GM19324 (cell line): ENCODE results near the gene C1QTNF8.

ENCODE experiments used
- ATAC-seq: cut with Tn5 transposase; IDR thresholded peaks from one replicate; pipeline ENCODE4 v1.9.1; 2021; ENCODE audit warnings: mild to moderate bottlenecking, moderate library complexity; ENCODE audit not compliant: unreplicated experiment, low FRiP score

C1QTNF8 gene

DNA sequence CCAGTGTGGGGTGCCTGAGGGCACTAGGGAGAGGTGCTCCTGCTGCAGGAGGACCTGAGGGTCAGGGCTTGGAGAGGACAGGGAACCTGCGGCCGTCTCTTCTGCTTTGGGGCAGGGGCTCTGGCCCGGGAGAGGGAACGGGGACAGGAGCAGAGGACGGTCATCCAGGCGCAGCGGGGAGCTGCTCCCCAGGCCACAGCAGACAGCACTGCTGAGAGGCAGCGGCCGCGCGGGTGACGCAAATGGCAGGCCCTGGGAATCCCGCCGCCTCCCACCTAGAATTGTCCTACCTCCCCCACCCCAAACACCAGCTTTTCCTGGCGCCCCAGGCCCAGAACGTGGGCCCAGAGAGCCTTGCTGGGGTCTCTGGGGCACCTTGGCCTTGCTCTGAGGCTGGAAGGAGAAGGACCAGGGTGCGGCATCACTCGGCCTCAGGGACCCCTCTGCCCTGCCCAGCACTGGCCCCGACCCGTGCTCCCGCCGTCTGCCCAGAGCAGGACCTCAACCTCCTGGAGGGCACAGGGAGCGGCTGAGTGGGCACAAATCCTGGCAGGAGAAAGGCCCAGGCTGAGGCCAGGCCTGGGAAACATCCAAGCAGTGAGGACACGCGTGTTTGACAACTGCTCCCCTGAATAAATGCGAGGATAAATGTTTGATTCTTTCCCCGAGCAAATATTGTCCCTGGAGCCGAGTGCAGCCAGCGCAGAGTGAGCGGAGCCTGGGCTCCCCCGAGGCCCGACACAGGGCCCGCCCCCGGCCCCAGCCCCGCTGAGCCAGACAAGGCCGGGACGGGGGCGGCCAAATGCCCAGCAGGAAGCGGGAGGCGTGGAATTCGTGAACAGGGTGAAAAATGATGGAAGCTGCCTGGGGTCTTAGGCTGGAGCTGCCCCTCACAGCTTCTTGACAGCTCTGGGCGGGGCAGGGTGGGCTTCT is 15.0 kb downstream of the C1QTNF8 start:
- ATAC-seq: no peak

DNA sequence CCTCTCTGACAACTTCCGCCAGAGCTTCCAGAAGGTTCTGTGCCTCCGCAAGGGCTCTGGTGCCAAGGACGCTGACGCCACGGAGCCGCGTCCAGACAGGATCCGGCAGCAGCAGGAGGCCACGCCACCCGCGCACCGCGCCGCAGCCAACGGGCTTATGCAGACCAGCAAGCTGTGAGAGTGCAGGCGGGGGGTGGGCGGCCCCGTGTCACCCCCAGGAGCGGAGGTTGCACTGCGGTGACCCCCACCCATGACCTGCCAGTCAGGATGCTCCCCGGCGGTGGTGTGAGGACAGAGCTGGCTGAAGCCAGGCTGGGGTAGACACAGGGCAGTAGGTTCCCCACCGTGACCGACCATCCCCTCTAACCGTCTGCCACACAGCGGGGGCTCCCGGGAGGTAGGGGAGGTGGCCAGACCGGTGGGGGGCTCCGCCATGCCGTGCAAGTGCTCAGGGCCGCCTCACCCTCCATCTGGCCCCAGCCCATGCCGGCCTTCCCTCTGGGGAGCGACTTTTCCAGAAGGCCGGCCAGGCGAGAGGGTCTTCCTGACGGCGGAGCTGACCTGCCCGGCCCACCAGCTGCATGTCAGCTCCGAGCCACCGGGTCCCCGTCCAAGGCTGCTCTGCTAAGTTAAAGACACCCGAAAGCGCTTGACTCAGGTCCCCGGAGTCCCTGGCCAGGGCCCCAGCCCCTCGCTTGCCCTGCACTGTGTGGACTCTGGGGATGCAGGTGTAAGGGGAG is 16.1 kb downstream of the C1QTNF8 start:
- ATAC-seq: no peak

DNA sequence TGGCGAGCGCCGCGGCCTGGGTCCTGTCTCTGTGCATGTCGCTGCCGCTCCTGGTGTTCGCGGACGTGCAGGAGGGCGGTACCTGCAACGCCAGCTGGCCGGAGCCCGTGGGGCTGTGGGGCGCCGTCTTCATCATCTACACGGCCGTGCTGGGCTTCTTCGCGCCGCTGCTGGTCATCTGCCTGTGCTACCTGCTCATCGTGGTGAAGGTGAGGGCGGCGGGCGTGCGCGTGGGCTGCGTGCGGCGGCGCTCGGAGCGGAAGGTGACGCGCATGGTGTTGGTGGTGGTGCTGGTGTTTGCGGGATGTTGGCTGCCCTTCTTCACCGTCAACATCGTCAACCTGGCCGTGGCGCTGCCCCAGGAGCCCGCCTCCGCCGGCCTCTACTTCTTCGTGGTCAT is 16.7 kb downstream of the C1QTNF8 start:
- ATAC-seq: no peak

DNA sequence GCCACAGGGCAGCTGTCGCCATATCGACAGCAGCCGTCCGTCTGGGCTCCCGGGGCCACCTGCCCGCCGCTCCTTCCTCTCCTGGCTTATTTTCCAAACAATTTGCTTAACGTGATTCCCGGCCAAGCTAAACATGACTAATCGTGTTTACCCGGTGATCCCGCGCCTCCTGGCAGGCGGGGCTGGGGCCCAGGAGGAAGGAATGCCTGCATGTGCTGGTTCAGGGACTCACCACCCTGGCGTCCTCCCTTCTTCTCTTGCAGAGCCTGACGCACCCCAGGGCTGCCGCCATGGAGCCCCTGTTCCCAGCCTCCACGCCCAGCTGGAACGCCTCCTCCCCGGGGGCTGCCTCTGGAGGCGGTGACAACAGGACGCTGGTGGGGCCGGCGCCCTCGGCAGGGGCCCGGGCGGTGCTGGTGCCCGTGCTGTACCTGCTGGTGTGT is 17.4 kb downstream of the C1QTNF8 start:
- ATAC-seq: no peak

DNA sequence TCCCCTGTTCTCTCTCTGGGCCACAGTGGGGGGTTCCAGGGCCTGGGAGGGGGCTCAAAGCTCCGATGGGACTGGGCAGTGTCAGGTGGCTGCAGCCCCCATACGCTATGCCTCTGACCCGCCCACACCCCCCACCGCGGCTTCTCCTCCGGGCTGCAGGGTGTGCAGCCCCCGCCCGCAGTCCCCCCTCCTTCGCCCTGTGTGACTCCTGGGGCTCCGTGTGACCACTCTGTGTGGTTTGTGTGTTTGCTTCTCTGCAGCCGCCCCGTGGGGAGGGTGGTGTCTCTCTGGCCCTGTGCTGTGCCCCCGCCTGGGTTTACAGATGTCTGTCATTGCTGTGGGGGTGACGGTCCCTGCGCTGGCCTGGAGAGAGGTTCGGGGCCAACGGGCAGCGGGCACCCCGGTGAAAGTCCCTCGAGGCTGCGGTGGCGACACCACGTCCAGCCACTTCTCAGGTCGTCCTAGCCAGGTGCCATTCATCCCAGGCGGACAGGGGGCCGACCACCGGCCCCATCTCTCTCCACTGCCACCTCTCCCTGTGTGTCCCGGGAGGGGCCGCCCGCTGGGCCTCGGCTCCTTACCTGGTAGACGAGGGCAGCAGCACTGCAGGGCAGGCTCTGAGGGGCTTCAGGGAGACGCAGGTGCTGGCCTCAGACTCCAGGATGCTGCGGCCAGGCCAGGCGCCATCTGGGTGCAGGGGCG is 18.0 kb downstream of the C1QTNF8 start:
- no peak for ATAC-seq

DNA sequence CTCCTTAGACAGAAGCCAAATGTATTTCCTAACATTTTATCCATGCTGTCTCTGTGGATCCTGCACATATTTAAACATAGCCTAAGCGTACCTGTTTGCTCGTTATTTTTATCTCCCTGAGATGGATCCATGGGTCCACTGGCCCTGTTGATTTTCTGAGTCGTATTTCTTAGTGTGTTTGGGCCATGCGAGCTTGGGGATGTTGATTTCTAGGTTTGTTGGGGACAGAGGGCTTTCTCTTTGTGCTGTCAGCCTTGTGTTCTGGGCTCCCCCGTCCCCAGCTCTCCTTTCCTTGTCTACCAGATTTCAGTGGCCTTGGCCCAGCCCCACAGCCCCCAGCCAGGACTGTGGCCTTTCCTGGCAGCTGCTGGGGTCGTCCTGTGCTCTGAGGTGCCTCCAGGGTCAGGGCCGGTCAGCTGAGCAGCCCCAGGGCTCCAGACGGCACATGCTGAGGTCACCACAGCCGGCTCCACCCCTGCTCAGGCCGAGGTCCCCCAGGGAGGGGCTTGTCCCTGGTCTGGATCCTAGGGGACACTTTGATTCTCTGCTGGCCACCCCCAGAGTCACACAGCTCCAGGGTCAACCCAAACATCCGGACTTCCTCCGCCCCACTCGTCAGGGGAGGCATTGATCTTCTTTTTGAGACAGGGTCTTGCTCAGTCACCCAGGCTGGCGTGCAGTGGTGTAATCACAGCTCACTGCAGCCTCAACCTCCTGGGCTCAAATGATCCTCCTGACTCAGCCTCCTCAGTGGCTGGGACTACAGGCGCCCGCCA is 19.1 kb downstream of the C1QTNF8 start:
- no peak for ATAC-seq

DNA sequence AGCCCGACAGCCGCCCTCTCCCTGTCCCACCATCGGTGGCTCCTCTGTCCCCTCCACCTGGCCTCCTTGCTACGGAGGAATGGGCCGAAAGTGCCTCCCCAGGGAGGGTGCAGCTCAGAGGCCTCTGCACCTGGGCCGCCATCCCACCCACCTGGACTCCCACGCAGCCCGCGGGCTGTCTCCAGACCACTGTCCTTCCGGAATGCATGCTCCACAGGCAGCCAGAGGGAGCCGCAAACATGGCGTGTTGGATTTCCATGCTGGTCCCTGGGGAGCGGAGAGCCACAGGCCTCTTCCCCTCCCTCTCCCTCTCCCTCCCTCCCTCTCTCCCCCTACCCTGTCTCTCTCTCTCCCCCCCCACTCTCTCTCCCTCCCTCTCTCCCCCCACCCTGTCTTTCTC is 20.5 kb downstream of the C1QTNF8 start:
- ATAC-seq: no peak

DNA sequence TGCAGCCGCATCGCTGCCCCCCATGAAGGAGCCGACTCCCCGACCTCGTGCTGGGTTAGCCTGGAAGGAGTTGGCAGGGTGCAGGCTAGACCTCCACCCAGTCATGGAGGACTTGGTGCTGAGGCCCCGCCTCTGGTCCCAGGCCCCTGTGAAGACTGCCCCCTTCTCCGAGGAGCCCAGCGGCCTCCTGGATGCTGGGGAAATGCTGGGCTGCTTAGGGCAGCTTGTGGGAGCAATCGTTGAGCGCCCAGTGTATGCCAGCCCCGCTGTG is 21.7 kb downstream of the C1QTNF8 start:
- ATAC-seq: no peak

DNA sequence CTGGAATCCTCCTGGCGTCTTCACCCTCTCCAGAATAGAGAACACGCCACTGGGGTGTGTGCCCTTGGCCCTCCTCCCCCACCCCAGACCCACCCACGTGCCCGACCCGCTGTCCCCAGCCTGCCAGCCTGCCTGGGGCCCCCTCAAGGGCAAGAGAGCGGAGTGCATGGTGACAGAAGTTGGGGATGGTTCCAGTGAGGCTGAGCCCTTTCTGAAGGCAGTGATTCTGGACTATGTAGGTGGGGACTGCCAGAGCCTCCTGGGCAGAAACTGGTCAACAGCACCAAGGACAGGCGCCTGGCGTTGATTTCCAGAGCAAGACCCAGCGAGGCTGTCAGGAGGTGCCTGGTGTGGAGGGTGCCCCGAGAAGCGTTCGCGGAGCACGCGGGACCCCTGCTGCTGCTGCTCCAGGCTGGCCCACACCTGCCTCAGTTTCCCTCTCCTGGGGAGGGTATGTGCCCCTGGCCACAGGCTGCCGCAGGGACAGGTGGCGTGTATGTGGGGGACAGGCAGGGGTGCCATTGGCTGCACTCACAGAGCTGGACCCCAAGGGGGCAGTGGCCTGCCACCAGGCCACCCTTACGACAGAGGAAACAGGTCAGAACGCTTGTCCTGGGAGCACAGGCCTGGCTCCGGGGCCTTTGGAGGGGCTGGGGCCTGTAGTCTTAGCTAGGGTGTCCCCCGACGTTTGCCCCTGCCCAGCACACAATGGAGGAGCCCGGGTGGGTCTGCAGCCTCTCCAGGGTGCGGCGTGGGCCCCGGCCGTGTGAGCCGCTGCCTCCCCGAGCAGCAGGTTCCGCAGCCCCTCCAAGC is 22.3 kb downstream of the C1QTNF8 start:
- ATAC-seq: no peak

DNA sequence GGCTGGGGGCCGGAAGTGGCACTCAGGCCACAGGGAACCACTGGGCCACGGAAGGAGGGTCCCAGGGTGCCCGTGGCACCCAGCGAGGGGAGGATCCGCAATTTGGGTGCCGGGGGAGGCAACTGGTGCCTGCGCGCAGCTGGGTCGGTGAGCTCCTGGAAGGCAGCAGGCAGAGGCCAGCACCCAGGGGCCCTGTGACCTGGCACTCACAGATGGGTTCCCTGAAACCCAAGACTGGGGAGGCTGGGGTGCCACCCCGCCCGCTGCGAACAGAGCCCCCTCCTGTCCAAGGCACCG is 22.8 kb downstream of the C1QTNF8 start:
- ATAC-seq: no peak

DNA sequence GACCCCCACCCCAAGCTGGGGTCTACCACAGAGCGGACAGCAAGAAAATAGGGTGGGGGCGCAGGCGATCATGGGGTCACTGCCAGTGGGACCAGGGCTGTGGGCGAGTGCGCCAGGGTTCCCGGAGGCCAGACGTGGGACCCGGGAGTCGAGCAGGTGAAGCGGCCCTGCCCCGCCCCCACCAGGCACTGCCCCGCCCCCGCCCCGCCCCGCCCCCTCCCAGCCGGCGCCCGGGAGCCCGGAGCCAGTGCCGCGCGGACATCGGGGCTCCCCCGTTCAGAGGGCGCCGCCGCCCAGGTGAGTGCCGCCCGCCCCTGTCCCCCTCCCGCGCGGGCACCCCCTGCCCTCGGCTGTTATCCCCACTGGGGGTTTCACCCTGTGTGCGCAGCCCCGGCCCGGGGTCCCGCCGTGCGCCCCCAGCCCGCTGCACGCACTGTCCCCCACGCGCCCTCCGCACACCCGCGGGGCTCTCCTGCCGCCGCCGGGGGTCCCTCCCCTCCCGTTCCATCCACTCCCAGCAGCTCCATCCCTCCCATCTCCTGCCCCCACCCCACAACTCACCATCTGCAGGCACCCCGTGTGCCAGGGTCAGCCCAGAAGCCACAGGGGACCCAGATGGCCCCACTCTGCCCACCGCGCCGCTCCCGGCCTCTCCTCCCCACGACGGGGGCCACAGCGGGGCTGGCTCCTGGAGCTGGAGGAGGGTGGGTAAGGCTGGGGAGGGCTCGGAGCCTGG is 23.4 kb downstream of the C1QTNF8 start, which contains the start of gene SSTR5:
Gene SSTR5, plus strand, starts transcription at position 222 of the 736 bp plus-strand sequence. CDS start 6,122 bp downstream, outside the sequence.
- no peak for ATAC-seq

DNA sequence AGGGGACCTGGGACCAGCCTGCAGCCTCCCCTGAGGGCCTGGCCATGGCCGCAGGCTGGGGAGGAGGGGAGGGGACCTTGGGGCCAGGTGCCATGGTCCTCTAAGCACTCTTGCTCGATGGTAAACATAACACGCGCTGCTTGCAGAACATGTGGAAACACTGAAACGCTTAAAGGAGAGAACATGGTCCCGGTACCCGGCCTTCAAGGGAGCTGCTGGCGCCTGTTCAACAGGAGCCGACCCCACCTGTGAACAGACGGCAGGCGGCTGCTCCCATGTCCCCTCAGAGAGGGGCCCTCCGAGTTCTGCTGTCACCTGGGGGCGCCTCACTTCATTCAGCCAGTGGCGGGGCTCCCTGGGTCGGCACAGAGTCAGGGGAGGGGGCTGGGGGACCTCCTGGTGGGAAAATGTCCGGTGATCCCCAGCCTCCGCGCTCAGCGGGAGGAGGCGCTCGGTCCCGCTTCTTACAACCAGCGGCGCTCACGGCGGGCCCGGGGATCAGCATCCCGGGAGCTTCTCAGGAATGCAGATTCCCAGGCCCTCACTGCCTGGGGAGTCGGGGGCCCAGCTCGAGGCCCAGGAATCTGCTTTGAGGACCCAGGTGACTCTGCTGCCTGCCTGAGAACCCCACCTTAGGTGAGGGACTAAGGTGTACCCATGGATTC is 24.4 kb downstream of the C1QTNF8 start:
- no peak for ATAC-seq

DNA sequence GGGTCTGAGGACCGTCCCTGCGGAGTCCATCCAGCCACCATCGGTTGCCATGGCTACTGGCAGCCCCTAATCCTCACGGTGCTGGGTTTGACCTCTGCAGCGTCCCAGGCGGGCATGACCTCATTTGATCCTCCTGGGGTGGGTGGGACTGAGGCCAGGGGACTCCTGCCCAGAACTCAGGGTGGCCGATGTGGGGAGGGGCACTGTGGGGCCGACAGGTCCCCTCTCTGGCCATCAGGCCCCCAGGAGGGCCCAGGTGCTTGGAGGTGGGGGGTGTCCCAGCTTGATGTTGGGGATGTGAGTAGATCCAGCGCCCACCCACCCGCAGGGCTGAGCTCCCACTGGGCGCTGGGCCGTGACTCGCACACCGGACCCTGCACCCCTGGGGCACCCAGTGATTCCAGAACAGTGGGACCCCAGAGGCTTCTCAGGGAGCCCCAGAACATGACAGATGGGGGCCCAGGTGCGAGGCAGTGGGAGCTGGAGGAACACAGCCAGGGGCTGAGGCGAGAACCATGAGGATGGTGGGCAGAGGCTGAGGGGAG is 25.1 kb downstream of the C1QTNF8 start:
- no peak for ATAC-seq

DNA sequence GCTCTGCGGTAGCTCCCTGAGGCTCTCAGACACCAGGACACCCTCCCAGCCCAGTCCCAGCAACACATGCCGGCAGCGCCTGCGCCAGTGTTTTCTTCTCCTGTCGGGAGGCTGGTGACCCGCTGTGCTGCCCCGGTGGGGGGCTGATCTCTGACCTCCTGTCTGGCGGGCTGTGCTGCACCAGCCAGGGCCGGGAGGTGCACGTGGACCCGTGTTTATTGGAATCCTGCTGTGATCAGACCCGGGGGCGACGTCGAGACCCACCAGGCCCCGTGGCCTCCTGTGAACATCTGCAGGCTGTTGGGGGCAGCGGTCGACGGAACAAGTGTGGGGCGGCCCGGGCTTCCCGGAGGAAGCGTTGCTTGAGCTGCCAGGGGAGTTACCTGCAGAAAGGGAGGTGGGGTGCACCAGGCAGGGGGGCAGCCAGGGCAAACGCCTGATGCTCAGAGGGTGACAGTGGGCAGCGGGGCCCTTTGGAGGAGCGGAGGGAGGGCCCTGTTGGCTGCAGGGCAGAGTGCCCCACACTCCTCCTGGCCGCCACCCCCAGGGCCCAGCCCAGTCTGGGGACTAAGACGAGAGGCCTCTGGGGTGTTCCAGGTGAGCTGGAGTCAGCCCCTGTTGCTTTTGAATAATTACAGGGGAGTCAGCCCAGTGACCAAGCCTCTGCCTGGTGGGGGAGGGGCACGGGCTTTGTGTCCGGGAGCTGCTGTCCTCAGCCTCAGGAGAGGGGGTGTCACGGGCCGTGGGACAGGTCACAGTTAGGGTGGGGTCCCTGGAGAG is 25.8 kb downstream of the C1QTNF8 start:
- ATAC-seq: no peak

DNA sequence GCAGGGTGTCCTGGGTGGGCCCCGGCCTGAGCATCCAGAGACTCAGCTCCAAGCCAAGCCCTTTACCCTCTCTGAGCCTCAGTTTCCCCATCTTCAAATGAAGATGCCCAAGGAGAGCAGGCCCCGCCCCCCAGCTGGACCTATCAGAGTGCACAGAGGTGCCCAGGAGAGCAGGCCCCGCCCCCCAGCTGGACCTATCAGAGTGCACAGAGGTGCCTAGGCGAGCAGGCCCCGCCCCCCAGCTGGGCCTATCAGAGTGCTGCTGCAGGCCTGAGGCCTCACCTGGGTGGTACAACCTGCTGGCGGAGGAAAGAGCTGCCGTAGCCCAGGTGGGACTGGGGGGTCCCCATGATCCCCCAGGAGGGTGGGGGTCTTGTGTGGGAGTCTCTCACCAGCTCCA is 26.9 kb downstream of the C1QTNF8 start:
- no peak for ATAC-seq

DNA sequence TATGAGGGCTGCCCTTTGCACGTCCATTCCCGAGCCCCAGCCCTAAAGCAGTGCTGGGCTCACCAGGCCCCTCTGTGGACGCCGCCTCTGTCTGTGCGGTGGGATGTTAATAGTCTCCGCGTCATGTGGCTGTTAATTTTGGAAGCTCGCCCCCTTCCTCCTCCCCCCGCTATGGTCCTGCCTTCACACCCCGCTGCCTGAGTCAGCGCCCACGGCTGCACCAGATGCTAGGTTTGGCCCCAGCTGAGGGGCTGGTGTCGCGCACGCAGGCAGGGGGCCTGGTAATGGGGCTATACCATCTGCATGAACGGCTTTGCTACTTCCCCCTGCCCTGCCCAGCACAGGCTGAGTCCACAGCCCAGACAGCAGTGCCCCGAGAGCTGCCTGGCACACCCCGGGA is 27.6 kb downstream of the C1QTNF8 start:
- ATAC-seq: no peak

DNA sequence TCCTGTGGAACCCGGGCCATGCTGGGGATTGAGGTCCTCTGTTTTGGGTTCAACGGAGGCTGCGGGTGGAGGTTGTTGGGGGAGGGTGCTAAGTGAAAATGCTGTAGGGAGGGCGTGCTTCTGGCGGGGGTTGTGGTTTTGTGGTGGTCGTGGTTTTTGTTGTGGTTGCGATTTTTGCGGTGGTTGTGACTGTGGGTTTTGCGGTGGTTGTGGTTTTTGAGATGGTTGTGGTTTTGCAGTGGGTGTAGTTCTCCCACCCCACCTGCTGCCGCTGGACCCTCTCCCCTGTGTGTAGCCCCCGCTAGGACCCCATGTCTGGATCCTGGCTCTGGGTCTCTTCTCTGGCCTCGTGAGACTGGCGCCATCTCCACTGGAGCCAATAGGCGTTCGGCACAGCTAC is 28.4 kb downstream of the C1QTNF8 start:
- no peak for ATAC-seq
